GM18508 (cell line): ENCODE data around the gene MAPK8IP1.

ENCODE experiments used
- ATAC-seq: cut with Tn5 transposase; IDR thresholded peaks from one replicate; pipeline ENCODE4 v1.9.1; 2021; ENCODE audit warnings: moderate number of reproducible peaks; ENCODE audit not compliant: insufficient read depth, unreplicated experiment

The MAPK8IP1 gene

GRCh38 chr11:45934580-45935318 lies 49.3 kb downstream of the MAPK8IP1 start:
- no peak for ATAC-seq

DNA sequence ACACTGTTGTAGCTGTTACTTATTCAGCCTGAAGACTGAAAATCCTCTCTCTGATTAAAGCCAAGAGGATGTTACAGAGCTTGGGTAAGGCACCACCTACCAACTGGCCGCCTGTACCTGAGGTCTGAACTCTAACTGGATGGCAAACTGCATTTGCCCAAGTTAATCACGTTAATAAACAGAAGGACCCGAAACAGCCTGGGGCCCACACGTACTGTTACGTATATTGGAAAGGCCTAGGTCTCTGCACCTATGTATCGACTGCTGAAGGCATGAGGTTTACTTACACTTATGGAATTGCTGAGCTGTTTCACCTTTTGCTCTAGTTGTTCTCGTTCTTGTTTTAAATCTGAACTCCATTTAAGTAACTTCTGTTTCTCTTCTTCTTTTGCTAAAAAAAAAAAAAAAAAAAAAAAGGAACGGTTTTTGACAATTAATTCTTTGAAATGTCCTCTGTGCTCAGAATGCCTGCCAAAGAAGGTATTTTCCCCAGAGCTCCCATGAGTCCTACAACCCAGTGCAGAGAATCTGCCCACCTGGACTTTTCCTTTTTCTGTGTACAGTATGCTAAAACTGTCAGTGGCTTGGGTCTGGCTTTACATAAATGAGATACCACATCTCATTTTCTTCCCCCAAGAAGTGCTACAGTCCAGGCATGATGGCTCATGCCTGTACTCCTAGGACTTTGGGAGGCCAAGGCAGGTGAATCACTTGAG lies 50.1 kb downstream of the MAPK8IP1 start:
- no peak for ATAC-seq

- no peak for ATAC-seq
Observed at GRCh38 chr11:45936511-45937054, 51.1 kb downstream of the MAPK8IP1 start.

DNA sequence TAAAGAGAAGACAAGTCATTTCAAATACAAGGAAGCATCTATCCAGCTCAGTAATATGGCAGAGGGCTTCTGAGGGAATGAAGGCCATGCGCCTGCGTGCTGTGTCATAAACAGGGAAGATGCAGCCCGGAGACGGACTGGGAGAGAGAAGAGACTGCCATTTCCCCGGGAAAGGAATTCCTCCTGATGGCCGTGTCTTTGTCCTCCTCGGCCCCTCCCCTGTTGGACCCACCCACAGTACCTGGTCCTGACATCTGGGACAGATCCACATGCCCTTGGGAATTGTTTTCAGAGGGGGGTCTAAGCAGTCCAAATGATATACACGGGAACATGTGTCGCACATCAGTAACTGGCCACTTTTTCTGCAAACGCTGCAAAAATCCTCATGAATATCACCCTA lies 52.5 kb downstream of the MAPK8IP1 start:
- ATAC-seq, result no peak

- no peak for ATAC-seq
Observed at GRCh38 chr11:45939836-45940235, 54.4 kb downstream of the MAPK8IP1 start.

- ATAC-seq, result no peak
Observed at GRCh38 chr11:45941285-45941684, 55.8 kb downstream of the MAPK8IP1 start.

DNA sequence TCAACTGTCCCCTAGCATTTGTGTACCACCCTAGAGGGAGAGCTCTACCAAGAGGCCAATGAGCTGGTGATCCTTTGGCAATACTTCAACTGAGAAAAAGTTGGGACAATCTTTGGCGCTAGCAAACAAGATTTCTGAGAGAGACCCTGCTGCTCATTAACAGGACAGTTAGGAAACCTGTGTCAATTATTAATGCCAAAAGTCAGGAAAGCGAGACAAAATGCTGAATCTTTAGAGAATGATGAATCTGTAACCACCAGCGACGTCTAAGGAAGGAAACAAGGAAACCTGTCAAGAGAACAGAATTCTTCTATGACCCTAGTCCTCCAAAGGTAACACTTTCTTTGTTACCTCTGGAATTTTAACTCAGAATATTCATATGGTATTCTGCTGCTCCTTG lies 56.9 kb downstream of the MAPK8IP1 start:
- ATAC-seq, result no peak

DNA sequence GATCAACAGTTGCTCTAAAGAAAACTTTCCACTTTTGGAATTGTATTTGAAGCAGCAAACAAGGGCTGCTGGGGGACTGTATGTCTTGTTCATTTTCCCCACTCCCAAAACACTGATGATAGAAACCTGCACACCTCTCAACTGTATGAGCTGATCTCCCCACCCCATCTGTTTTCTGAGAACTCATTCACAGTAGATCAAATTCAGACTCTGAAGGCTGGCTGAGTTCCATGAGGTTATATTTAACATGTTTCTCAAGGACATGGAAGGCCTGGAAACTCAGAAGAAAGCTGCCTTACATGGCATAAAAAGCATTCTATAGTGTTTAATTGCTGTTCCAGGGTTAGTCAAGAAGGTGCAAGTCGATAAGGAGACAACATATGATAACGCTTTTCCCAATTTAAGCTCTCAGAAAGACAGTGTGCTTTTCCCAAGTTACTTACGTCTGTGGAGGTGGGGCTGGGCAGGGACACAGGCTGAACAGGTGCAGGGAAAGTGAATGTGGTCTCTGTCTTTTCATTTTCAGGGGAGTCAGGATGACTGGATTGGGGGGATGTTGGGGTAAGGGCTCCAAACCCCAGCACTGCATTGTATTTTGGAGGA lies 60.0 kb downstream of the MAPK8IP1 start:
- no peak for ATAC-seq

DNA sequence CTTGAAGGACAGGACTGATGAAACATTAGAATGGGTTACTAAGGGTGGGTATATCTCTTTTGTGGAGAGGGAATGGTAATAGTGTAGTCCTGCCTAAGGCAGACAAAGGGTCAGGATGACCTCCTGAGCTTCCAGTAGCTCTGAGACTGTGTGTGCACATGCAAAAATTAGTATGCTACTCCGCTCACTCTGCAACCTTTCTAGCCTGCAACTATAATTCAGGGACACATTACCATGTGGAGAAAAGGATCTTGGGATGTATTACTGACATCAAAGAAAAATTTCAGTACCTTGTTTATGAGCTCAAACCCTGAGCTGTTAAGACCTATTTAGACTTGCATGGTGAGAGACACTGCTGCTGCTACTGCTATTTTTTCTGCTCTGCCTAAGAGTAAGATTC lies 62.4 kb downstream of the MAPK8IP1 start:
- ATAC-seq, result no peak

GRCh38 chr11:45948356-45948755 lies 62.9 kb downstream of the MAPK8IP1 start:
- ATAC-seq, result no peak

GRCh38 chr11:45949992-45950407 lies 64.5 kb downstream of the MAPK8IP1 start:
- ATAC-seq, result no peak
